H9 (cell line): Measurements from ENCODE around the gene GPR156. TPM values are rescaled to one million over a fixed set of nuclear protein-coding genes. Genes with fewer than 3 reads are reported as not detected.

Experiments
- DNase-seq: peaks from one replicate; pipeline ENCODE4 v3.0.0-alpha.2; 2017
- H2AFZ ChIP-seq: one replicate; pipeline ENCODE4 v1.6.1; 2013; ENCODE audit warnings: mild to moderate bottlenecking, low read length, control low read depth, moderate library complexity
- H2AK5ac ChIP-seq: 2 replicates; pipeline ENCODE4 v1.6.1; 2013; ENCODE audit warnings: low read length, control low read depth, mixed read lengths; ENCODE audit not compliant: insufficient read length
- H2BK120ac ChIP-seq: one replicate; pipeline ENCODE4 v1.6.1; 2013; ENCODE audit warnings: low read depth, mild to moderate bottlenecking, low read length, control low read depth, inconsistent platforms; ENCODE audit not compliant: poor library complexity, severe bottlenecking
- H2BK12ac ChIP-seq: 2 replicates; pipeline ENCODE4 v1.6.1; 2013; ENCODE audit warnings: low read length, control low read depth, mixed read lengths, low read depth; ENCODE audit not compliant: insufficient read length
- H2BK15ac ChIP-seq: 2 replicates; pipeline ENCODE4 v1.6.1; 2013; ENCODE audit warnings: low read depth, low read length, control low read depth
- H2BK20ac ChIP-seq: one replicate; pipeline ENCODE4 v1.6.1; 2013; ENCODE audit warnings: low read depth, mild to moderate bottlenecking, low read length, control low read depth, inconsistent platforms; ENCODE audit not compliant: poor library complexity, severe bottlenecking
- H2BK5ac ChIP-seq: 2 replicates; pipeline ENCODE4 v1.6.1; 2013; ENCODE audit warnings: low read length, control low read depth, mixed read lengths; ENCODE audit not compliant: insufficient read length
- H3K14ac ChIP-seq: 2 replicates; pipeline ENCODE4 v1.6.1; 2013; ENCODE audit warnings: low read length, control low read depth; ENCODE audit not compliant: insufficient read depth
- H3K18ac ChIP-seq: 2 replicates; pipeline ENCODE4 v1.6.1; 2013; ENCODE audit warnings: low read depth, mild to moderate bottlenecking, mixed read lengths, low read length, control low read depth; ENCODE audit not compliant: insufficient read length
- H3K23ac ChIP-seq: 2 replicates; pipeline ENCODE4 v1.6.1; 2013; ENCODE audit warnings: low read length, control low read depth, mixed read lengths, low read depth; ENCODE audit not compliant: insufficient read length
- H3K23me2 ChIP-seq: 2 replicates; pipeline ENCODE4 v1.6.1; 2013; ENCODE audit warnings: low read depth, mild to moderate bottlenecking, mixed read lengths, low read length, control low read depth; ENCODE audit not compliant: insufficient read length, poor library complexity, severe bottlenecking
- H3K27ac ChIP-seq: 2 replicates; pipeline ENCODE4 v1.5.1; 2013; ENCODE audit warnings: low read length, control low read depth, mixed read lengths, low read depth; ENCODE audit not compliant: insufficient read length
- H3K27me3 ChIP-seq: 2 replicates; pipeline ENCODE4 v1.6.1; 2013; ENCODE audit warnings: low read length, control low read depth, inconsistent platforms; ENCODE audit not compliant: insufficient read depth
- H3K4ac ChIP-seq: 2 replicates; pipeline ENCODE4 v1.6.1; 2013; ENCODE audit warnings: low read depth, mild to moderate bottlenecking, control low read depth, inconsistent platforms, low read length, moderate library complexity
- H3K4me1 ChIP-seq: 2 replicates; pipeline ENCODE4 v1.6.1; 2013; ENCODE audit warnings: low read length, control low read depth, inconsistent platforms; ENCODE audit not compliant: insufficient read depth
- H3K4me2 ChIP-seq: 2 replicates; pipeline ENCODE4 v1.6.1; 2013; ENCODE audit warnings: low read length, control low read depth, mixed read lengths; ENCODE audit not compliant: insufficient read length, insufficient read depth
- H3K56ac ChIP-seq: 2 replicates; pipeline ENCODE4 v1.6.1; 2013; ENCODE audit warnings: low read depth, mild to moderate bottlenecking, mixed read lengths, low read length, control low read depth; ENCODE audit not compliant: insufficient read length
- H3K79me1 ChIP-seq: 2 replicates; pipeline ENCODE4 v1.6.1; 2013; ENCODE audit warnings: low read depth, mild to moderate bottlenecking, moderate library complexity, low read length, control low read depth, inconsistent platforms; ENCODE audit not compliant: insufficient read depth, poor library complexity, severe bottlenecking
- H3K79me2 ChIP-seq: 2 replicates; pipeline ENCODE4 v1.6.1; 2013; ENCODE audit warnings: low read length, control low read depth, inconsistent platforms; ENCODE audit not compliant: insufficient read depth
- H3K9ac ChIP-seq: 2 replicates; pipeline ENCODE4 v1.6.1; 2013; ENCODE audit warnings: low read length, control low read depth, mixed read lengths; ENCODE audit not compliant: insufficient read length; ENCODE audit errors: extremely low read depth
- H3K9me3 ChIP-seq: one replicate; pipeline ENCODE4 v1.6.1; 2013; ENCODE audit warnings: low read depth, low read length, inconsistent platforms; ENCODE audit not compliant: control insufficient read depth
- H3T11ph ChIP-seq: one replicate; pipeline ENCODE4 v1.6.1; 2013; ENCODE audit warnings: mild to moderate bottlenecking, low read length, control low read depth, inconsistent platforms
- H4K20me1 ChIP-seq: one replicate; pipeline ENCODE4 v1.6.1; 2013; ENCODE audit not compliant: control insufficient read depth, insufficient read length, insufficient read depth
- H4K5ac ChIP-seq: 2 replicates; pipeline ENCODE4 v1.6.1; 2013; ENCODE audit warnings: low read depth, mild to moderate bottlenecking, mixed read lengths, low read length, control low read depth; ENCODE audit not compliant: insufficient read length
- H4K8ac ChIP-seq: replicated peaks from 2 replicates; pipeline ENCODE4 v1.6.1; 2013; ENCODE audit warnings: low read length, control low read depth, mixed read lengths, low read depth; ENCODE audit not compliant: insufficient read length
- H4K91ac ChIP-seq: 2 replicates; pipeline ENCODE4 v1.6.1; 2013; ENCODE audit warnings: low read depth, mild to moderate bottlenecking, moderate library complexity, mixed read lengths, low read length, control low read depth; ENCODE audit not compliant: insufficient read length
- H3K27ac Mint-ChIP-seq, 3 experiments: 2 replicates in 2 of 3; 3 replicates in 1 of 3; pipeline ENCODE4 v1.8.0; 2020 to 2021; ENCODE audit warnings: mixed read lengths in 3 of 3, mild to moderate bottlenecking in 1 of 3, moderate library complexity in 1 of 3
- H3K27me3 Mint-ChIP-seq: 2 replicates; pipeline ENCODE4 v1.8.0; 2021; ENCODE audit warnings: low read depth, mild to moderate bottlenecking, moderate library complexity, mixed read lengths
- H3K36me3 Mint-ChIP-seq, 3 experiments: 2 replicates in 2 of 3; 3 replicates in 1 of 3; pipeline ENCODE4 v1.8.0; 2020 to 2021; ENCODE audit warnings: low read depth in 3 of 3, mixed read lengths in 3 of 3; ENCODE audit not compliant: insufficient read depth in 1 of 3
- H3K4me1 Mint-ChIP-seq, 2 experiments: 2 replicates each; pipeline ENCODE4 v1.8.0; 2020; ENCODE audit warnings: mixed read lengths in 2 of 2
- H3K4me3 Mint-ChIP-seq, 2 experiments: 2 replicates in 1 of 2; 3 replicates in 1 of 2; pipeline ENCODE4 v1.8.0; 2020 to 2021; ENCODE audit warnings: mild to moderate bottlenecking in 2 of 2, mixed read lengths in 2 of 2, moderate library complexity in 1 of 2
- H3K9me3 Mint-ChIP-seq, 2 experiments: 2 replicates in 1 of 2; 3 replicates in 1 of 2; pipeline ENCODE4 v1.8.0; 2020; ENCODE audit warnings: mild to moderate bottlenecking in 2 of 2, mixed read lengths in 2 of 2, moderate library complexity in 1 of 2
- WGBS: extraction: QIAGEN DNeasy Blood & Tissue Kit; methylation state at CpG from one replicate; pipeline ENCODE4 v1.1.7; 2013; ENCODE audit warnings: missing lambda C conversion rate, low lambda C conversion rate, mixed read lengths; ENCODE audit not compliant: insufficient read length; ENCODE audit errors: extremely low coverage; 5-methylcytosine and 5-hydroxymethylcytosine counted together
- total RNA-seq: library from RNA; stranded (reverse); gene quantifications from 2 replicates; pipeline ENCODE4 v1.2.1, GENCODE V29; 2021
- TF ChIP-seq, protein P1 (sequence below): fragments of 200-600 bp; sonication (generic); conservative IDR thresholded peaks from 3 replicates; pipeline ENCODE4 v1.8.0; 2021; ENCODE audit warnings: antibody characterized with exemption, mild to moderate bottlenecking

GPR156 gene
- total RNA-seq, 1 experiment from 2014 or later: 1.8 TPM

DNA sequence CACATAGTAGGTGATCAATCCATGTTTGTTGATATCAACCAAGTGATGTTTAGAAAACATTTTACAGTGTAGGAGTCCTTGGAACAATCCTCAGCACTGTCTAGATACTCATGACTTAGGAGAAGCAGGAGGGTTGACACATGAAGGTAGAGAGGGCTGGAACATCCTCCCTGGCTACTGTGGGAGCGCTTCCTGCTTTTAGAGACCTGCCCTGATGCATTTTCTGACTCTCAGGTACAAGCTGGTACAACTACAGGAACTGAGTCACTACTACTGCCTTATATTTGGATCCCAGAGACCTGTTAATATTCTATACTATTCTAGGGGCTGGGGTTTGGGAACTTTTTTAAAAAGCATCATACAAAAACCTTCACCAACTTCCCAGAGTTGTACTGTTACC is 20.1 kb downstream of the GPR156 start:
- H3K79me2 ChIP-seq: no peaks in the 10 kb centered on the region
- no peak overlapping the region for H3K14ac ChIP-seq
- no peak overlapping the region for H2BK5ac ChIP-seq
- H3K23me2 ChIP-seq: no peaks in the 10 kb centered on the region
- H3T11ph ChIP-seq: no peak overlapping the region
- WGBS: no CpG with 5 or more reads among the region's 1 CpG
- H3K79me1 ChIP-seq: no peaks in the 10 kb centered on the region
- H3K36me3 Mint-ChIP-seq: no peaks in the 10 kb centered on the region
- no peak for DNase-seq
- no peak overlapping the region for H2BK20ac ChIP-seq
- no peaks in the 10 kb centered on the region for H3K4me1 ChIP-seq
- no peak overlapping the region for H3K27ac ChIP-seq
- H3K4me2 ChIP-seq: no peak overlapping the region
- no peak overlapping the region for H3K9ac ChIP-seq
- no peaks in the 10 kb centered on the region; the same call in 1 of the 2 replicates for H3K27me3 Mint-ChIP-seq
- no peaks in the 10 kb centered on the region for H3K27me3 ChIP-seq
- H3K18ac ChIP-seq: no peak overlapping the region
- H4K20me1 ChIP-seq: no peaks in the 10 kb centered on the region
- H2BK12ac ChIP-seq: no peak overlapping the region
- no peak overlapping the region for H4K91ac ChIP-seq
- no peak overlapping the region for H2AK5ac ChIP-seq
- H4K8ac ChIP-seq: no peak overlapping the region
- H4K5ac ChIP-seq: no peak overlapping the region
- no peak overlapping the region for H2AFZ ChIP-seq
- peaks cover 2 to 5% of the 10 kb centered on the region in 2 experiments; a peak in 3 of 4 replicates for H3K4me1 Mint-ChIP-seq
- no peak overlapping the region for H3K4ac ChIP-seq
- H3K23ac ChIP-seq: no peak overlapping the region
- H3K4me3 Mint-ChIP-seq: no peak overlapping the region
- H3K9me3 ChIP-seq: no peaks in the 10 kb centered on the region
- H3K9me3 Mint-ChIP-seq: peaks cover 0 to 2% of the 10 kb centered on the region in 2 experiments; a peak in 2 of 5 replicates
- H2BK15ac ChIP-seq: no peak overlapping the region
- no peak overlapping the region for H2BK120ac ChIP-seq
- no peak overlapping the region for H3K27ac Mint-ChIP-seq
- no peak overlapping the region for H3K56ac ChIP-seq
- TF ChIP-seq, protein P1, sequence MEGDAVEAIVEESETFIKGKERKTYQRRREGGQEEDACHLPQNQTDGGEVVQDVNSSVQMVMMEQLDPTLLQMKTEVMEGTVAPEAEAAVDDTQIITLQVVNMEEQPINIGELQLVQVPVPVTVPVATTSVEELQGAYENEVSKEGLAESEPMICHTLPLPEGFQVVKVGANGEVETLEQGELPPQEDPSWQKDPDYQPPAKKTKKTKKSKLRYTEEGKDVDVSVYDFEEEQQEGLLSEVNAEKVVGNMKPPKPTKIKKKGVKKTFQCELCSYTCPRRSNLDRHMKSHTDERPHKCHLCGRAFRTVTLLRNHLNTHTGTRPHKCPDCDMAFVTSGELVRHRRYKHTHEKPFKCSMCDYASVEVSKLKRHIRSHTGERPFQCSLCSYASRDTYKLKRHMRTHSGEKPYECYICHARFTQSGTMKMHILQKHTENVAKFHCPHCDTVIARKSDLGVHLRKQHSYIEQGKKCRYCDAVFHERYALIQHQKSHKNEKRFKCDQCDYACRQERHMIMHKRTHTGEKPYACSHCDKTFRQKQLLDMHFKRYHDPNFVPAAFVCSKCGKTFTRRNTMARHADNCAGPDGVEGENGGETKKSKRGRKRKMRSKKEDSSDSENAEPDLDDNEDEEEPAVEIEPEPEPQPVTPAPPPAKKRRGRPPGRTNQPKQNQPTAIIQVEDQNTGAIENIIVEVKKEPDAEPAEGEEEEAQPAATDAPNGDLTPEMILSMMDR: no peak
